ENCODE measurements around the gene GALM.
A peak's percentile ranks its signal among the peaks of the same experiment; 100 is the strongest.

Gene GALM

GRCh38 chr2:38626326-38627035, 39.4 kb upstream of the GALM start:
- TF ChIP-seq CTCF (IDR thresholded peaks at IDR 0.05; ENCODE audit: low read depth, low read length, missing control alignments) = no peak

GRCh38 chr2:38627391-38627790, 38.5 kb upstream of the GALM start:
- no peak for DNase-seq (ENCODE audit: low read depth)
- no peak for TF ChIP-seq CTCF (IDR thresholded peaks at IDR 0.05; ENCODE audit: low read depth, low read length, missing control alignments)
- no peak overlapping the region for H3K4me3 ChIP-seq (ENCODE audit: low read depth, low read length)

More at GRCh38 chr2:38626326-38627035, 39.4 kb upstream of the GALM start:
- no peak overlapping the region for H3K4me3 ChIP-seq (ENCODE audit: low read depth, low read length)
- no peak for DNase-seq (ENCODE audit: low read depth)

- H3K4me3 ChIP-seq (ENCODE audit: low read depth, low read length) = no peak overlapping the region
- DNase-seq (ENCODE audit: low read depth) = no peak
- no peak for TF ChIP-seq CTCF (IDR thresholded peaks at IDR 0.05; ENCODE audit: low read depth, low read length, missing control alignments)
Measured at GRCh38 chr2:38629684-38630083, 36.2 kb upstream of the GALM start.

- TF ChIP-seq CTCF (IDR thresholded peaks at IDR 0.05; ENCODE audit: low read depth, low read length, missing control alignments) = no peak
- H3K4me3 ChIP-seq (ENCODE audit: low read depth, low read length) = no peak overlapping the region
- DNase-seq (ENCODE audit: low read depth) = no peak
Measured at GRCh38 chr2:38631976-38632375, 33.9 kb upstream of the GALM start.

- no peak for TF ChIP-seq CTCF (IDR thresholded peaks at IDR 0.05; ENCODE audit: low read depth, low read length, missing control alignments)
Measured at GRCh38 chr2:38632980-38633379, 32.9 kb upstream of the GALM start.

GRCh38 chr2:38633895-38634294, 32.0 kb upstream of the GALM start:
- H3K4me3 ChIP-seq (ENCODE audit: low read depth, low read length) = no peak overlapping the region
- DNase-seq (ENCODE audit: low read depth) = no peak
- no peak for TF ChIP-seq CTCF (IDR thresholded peaks at IDR 0.05; ENCODE audit: low read depth, low read length, missing control alignments)

More at GRCh38 chr2:38632980-38633379, 32.9 kb upstream of the GALM start:
- DNase-seq (ENCODE audit: low read depth) = no peak
- H3K4me3 ChIP-seq (ENCODE audit: low read depth, low read length) = no peak overlapping the region

- TF ChIP-seq CTCF (IDR thresholded peaks at IDR 0.05; ENCODE audit: low read depth, low read length, missing control alignments) = no peak
Measured at GRCh38 chr2:38634684-38635083, 31.2 kb upstream of the GALM start.

More at GRCh38 chr2:38634684-38635083, 31.2 kb upstream of the GALM start:
- peak; percentile 75 for DNase-seq (ENCODE audit: low read depth)
- H3K4me3 ChIP-seq (ENCODE audit: low read depth, low read length) = no peak overlapping the region
